Measurements from ENCODE around the gene FKBP1C. TPM values are rescaled to one million over a fixed set of nuclear protein-coding genes. Genes with fewer than 3 reads are reported as not detected.

FKBP1C gene
- total RNA-seq, 4 donors from 2014 or later, result 0.27 to 0.50 TPM; not detected in 2

Small RNA genes within 50 kb of the gene (small RNA-seq; reads per million reads assigned to genes)
- 0 reads per million in 4 donors for gene SPTLC1P3

Other genes with a start within 250 kb of the FKBP1C start
- gene LGSN, start 108.5 kb downstream of the FKBP1C start, total RNA-seq, result not detected